NCI-H1694 (cell line): ENCODE measurements around the gene LAMC1.
"Not testable (repeated sequence)": the region's sequence is repeated elsewhere in the genome, so short reads cannot be mapped to it uniquely, and the experiment has no call there.

Experiments used
- DNase-seq: peaks from one replicate; lab custom pipeline; 2025; lab: John Stamatoyannopoulos, UW

LAMC1 gene

DNA sequence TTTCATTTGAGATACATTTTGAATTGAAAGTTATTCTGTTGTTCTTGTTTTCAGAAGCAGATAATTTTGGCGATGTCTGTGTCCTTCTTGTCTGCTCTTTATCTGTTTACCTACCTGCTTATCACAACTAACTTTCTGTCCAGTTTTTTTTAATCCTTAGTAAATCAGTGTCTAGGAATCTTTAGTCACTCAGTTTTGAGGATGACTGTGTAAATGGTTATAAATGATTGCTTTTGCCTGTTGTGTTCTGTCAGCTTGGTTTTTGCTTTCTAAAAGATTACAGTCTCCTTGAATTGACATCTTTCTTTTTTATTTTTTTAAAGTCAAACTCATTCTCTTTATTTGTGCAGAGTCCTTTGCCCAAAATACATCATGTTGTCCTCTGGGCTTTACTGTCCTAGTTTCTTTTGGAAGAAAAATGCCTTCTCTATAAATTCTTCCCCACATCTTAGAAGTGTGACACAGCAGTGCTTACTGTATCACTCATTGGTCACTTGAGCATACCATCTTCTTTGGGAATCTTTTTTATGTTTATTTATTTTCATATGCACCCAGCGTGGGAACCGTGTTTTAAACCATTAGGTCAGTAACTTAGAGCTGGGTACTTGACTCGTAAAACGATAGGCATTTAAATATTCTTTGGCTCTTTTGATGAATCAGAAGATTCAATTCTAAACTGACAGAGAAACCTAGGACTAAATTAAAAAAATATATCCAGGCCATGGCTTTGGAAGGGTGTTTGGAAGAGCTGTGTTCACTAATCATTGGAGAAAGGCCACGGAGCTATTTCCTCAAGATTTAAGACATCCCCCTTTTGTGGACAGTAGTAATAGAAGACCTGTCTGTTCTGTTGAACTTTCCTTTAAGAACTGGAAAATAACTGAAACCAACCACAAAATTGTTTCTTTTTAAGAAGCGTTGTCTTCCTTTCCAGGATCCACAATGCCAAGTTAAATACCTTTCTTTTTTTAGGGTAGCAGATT, 20.9 kb downstream of the LAMC1 start:
- DNase-seq: no peak

DNA sequence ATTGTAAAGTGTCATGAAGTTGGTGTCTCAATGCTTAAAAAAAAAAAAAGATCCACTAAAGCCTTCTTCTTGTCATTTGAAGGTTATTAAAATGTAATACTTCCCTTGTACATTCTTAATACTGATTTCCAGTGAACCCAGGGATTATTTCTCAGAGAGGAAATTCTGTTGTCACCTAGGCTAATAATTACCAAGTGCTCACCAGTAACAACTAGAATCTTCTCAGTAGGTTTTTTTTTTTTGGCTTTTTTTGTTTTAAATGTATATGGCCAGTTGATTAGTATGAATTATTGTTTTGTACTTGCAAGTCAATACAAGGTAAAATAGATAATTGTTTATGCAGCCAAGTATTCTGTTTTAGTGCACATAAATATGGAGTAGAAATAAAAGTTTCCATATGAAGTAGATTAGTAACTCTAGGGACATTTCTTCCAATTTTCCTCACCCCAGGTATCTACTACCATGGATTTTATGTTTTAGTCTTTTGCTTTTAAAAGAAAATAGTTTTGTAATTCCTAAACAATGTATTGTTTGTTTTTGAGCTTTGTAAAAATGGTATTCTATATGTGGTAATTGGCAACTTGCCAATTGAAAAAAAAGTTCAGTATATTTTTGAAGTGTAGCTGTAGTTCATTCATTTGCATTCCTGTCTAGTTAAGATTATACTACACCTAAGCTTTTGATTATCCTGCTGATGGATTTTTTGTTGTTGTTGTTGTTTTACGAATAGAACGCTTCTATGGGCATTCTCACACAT, 21.9 kb downstream of the LAMC1 start:
- DNase-seq: no peak

GRCh38 chr1:183048087-183049085, 25.2 kb downstream of the LAMC1 start:
- DNase-seq: no peak

GRCh38 chr1:183051546-183051945, 28.3 kb downstream of the LAMC1 start:
- no peak for DNase-seq

DNA sequence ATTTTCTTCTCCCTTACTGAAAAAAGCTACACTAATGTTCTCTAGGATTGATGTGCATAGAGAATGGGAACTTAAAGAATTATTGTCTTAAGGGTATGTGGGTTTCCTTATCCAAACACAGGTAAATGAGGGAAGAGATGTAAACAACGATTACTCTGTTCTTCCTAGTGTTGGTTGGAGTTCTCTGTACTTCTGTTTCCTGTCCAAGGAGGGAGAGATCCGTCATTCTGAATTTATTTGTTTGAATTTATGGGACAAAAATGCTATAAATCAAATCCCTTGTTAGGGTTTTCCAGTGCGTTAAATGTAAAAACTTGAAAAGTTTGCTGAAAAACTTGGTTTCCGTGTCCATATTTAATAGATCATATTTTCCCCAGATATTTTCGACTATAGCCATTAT, 29.6 kb downstream of the LAMC1 start:
- DNase-seq: no peak

DNA sequence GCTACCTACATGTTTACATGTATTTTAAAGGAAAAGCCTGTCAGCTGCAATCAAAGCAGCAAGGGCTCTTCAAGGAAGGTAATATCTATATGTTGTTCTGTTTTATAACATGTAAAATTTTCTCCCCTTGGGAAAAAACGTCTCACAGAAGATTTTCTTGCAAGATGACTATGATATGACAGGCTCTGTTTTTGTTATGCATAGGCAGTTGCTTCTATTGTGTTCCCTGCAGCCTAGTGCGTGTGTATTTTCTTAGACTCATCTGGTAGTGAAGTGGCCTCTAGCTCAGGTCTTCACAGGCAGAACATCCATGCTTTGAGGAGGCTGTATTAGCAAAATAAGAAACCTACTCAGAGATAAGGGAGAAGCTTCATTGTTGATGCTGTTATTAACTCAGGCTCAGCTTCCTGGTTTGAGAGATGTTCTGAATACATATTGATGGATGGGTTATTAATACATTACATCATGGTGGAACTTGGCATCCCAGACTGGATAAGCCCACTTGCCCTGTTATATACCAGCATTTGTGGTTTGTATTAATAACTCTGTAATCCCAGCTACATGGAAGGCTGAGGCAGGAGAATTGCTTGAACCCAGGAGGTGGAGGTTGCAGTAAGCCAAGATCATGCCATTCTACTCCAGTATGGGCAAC, 35.8 kb downstream of the LAMC1 start:
- DNase-seq: no peak

DNA sequence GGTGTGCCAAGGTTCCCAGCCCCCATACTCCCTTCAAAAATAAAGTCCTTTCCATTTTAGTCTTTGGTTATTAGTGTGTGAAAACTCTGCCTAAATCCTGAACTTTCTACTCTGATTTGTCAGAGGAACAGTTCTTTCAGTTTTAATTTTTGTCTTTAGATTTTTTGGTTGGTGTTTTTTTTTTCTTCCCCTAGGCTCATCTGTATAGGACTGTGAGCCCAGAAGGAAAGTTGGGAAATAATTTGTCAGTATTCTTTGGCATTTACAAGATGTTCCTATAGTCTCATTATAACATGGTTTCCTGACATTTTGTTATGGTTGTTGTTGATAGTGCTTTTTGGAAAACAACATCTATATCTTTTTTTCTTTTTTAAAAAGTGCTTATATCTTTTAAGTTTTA, 38.0 kb downstream of the LAMC1 start:
- DNase-seq: no peak

DNA sequence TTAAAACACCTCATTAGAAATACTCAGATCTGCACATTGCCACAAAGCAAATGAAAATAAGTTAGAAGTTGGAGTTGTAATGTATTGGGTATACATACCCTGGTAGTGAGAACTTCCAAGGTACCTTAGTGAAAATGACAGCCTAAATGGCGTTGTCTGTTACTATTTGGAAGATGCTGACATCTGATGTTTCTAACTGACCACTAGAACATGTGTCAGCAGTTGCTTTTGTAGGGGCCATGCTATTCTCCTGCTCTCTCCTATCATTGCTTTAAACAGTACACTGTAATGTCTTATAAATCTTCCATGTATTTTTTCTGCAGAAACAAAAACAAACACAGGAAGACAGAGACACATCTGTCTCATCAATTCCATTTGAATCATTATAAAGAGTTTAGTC, 40.1 kb downstream of the LAMC1 start:
- no peak for DNase-seq

- no peak for DNase-seq
Measured at GRCh38 chr1:183065168-183065706, 42.0 kb downstream of the LAMC1 start.

DNA sequence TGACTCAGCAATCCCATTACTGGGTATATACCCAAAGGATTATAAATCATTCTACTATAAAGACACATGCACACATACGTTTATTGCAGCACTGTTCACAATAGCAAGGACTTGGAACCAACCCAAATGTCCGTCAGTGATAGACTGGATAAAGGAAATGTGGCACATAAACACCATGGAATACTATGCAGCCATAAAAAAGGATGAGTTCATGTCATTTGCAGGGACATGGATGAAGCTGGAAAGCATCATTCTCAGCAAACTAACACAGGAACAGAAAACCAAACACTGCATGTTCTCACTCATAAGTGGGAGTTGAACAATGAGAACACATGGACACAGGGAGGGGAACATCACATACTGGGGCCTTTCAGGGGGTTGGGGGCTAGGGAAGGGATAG, 43.2 kb downstream of the LAMC1 start:
- DNase-seq: not testable (repeated sequence)

GRCh38 chr1:183069562-183070216, 46.5 kb downstream of the LAMC1 start:
- DNase-seq: no peak

DNA sequence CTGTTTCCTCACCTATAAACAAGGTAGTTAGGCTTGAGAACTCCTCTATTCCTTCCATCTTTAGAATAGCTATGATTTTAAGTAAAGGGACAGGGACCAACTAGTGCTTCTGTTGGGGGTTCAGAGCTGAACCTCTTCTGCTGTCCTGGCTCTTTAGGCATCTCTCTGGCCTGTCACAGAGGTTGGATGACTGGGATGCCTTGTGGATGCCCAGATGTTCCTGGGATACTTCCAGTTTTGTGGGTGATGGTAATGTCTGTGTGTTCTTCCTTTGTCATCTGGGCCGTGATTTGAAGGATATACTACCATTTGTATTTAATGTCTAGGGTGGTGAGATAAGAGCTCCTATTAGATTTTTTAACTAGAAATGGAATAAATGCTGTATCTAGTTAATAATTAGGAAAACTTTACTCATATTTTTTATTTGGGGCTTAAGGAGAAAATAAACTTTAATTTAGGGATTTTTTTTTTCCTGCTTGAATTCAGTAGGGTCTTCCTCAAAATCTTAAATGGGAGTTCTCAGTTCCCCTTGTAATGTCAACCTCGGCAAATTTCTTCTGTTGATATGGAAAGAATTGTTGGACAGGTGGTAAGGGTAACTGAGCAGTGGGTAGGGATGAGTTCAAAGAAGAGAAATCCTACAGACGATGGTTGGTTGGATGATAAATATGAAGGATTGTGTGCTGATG, 47.2 kb downstream of the LAMC1 start:
- DNase-seq: no peak

DNA sequence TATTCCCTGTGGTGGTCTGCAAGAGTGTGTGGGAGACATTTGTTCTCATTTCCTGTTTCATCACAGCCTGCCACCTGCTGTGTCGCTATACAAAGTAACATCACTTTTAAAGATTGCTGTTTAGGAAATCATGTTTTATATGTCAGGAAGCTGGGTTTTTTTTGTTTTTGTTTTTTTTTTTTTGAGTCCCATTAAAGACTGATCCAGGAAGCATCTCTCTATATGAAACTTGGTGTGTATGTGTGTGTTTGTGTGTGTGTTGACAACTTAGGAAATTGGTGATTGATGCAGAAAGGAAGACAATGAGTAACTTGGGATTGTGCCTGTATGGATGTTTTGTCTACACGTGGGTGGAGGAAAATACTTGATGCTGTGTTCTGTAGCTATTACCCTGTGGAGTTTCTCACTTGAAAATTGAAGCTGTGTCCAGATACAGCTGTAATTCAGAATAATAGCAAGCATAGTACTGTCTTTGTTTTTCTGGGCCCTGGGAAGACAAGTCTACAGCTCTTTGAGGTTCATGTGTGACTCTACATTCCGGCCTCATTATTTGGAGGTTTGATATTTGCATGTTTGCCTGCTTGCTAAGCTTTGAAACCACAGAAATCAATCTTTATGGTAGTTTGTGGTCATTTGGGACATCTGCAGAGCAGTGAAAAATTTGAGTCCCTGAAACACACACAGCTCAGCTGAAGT, 47.9 kb downstream of the LAMC1 start:
- DNase-seq: no peak

DNA sequence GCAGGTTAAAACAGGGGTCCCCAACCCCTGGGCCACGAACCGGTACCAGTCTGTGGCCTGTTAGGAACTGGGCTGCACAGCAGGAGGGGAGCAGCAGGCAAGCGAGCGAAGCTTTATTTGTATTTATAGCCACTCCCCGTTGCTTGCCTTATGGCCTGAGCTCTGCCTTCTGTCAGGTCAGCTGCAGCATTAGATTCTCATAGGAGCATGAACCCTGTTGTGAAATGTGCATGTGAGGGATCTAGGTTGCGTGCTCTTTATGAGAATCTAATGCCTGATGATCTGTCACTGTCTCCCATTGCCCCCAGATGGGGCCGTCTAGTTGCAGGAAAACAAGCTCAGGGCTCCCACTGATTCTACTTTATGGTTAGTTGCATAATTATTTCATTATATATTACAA, 49.4 kb downstream of the LAMC1 start:
- DNase-seq: not testable (repeated sequence)

- DNase-seq: no peak
Measured at GRCh38 chr1:183073320-183073719, 50.1 kb downstream of the LAMC1 start.

- no peak for DNase-seq
Measured at GRCh38 chr1:183074215-183074614, 51.0 kb downstream of the LAMC1 start.

DNA sequence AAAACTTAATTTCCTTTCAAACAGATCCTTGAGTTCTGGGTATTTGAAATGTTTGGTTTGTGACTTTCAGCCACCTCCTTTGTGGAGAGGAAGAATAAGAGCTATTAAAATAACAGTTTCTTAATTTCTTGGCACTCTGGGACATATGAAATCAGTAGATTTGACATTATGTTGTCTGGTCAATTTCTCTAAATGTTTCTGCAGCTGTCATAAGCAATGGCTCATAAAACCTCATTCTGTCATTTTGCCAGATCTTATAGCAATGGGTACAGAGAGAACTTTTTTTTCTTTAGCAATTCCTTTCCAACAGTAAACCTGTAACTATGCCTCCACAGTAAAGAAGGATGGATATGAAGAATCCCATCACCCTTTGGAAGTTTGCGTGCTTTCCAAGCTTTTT, 52.6 kb downstream of the LAMC1 start:
- DNase-seq: no peak

- no peak for DNase-seq
Measured at GRCh38 chr1:183077097-183077496, 53.9 kb downstream of the LAMC1 start.

- no peak for DNase-seq
Measured at GRCh38 chr1:183079712-183080388, 56.6 kb downstream of the LAMC1 start.
